Calu3 (cell line): Measurements from ENCODE around the gene KRTAP5-7. TPM values are rescaled to one million over a fixed set of nuclear protein-coding genes. Genes with fewer than 3 reads are reported as not detected.

Source experiments
- BruUV-seq: library from RNA; stranded (reverse); fragments of 400-500 nt; replicated peaks from 2 replicates; lab custom pipeline; 2021; lab: Mats Ljungman, UMichigan
- CTCF ChIA-PET: fragments of 300-600 bp; sonication (Branson Sonifier 250); formaldehyde crosslinking; loops from one replicate; lab custom pipeline; 2022; ENCODE audit warnings: antibody characterized with exemption; lab: Charles Lee
- DNase-seq: peaks from one replicate; pipeline ENCODE4 v3.0.0; 2022
- H3K27ac Mint-ChIP-seq: one replicate; pipeline ENCODE4 v1.8.0; 2022; ENCODE audit warnings: mixed read lengths; ENCODE audit not compliant: unreplicated experiment
- H3K27me3 Mint-ChIP-seq: one replicate; pipeline ENCODE4 v1.8.0; 2022; ENCODE audit warnings: mixed read lengths; ENCODE audit not compliant: unreplicated experiment
- H3K36me3 Mint-ChIP-seq: one replicate; pipeline ENCODE4 v1.8.0; 2022; ENCODE audit warnings: mild to moderate bottlenecking, moderate library complexity, mixed read lengths; ENCODE audit not compliant: insufficient read depth, unreplicated experiment
- H3K4me1 Mint-ChIP-seq: one replicate; pipeline ENCODE4 v1.8.0; 2022; ENCODE audit warnings: mild to moderate bottlenecking, low read depth, mixed read lengths; ENCODE audit not compliant: unreplicated experiment
- H3K4me3 Mint-ChIP-seq: one replicate; pipeline ENCODE4 v1.8.0; 2022; ENCODE audit warnings: mild to moderate bottlenecking, low read depth, moderate library complexity, mixed read lengths; ENCODE audit not compliant: unreplicated experiment
- H3K9me3 Mint-ChIP-seq: one replicate; pipeline ENCODE4 v1.8.0; 2022; ENCODE audit warnings: low read depth, mixed read lengths; ENCODE audit not compliant: unreplicated experiment
- intact Hi-C: fragments of 100-400 bp; cut with micrococcal nuclease; formaldehyde crosslinking; loops from one replicate; pipeline ENCODE4 v1.10.0; 2022; ENCODE audit not compliant: unreplicated experiment
- total RNA-seq: library from RNA; stranded (reverse); gene quantifications from 2 replicates; pipeline ENCODE4 v1.2.3, GENCODE V29; 2022
- TF ChIP-seq, protein P1 (sequence below): fragments of 200-600 bp; IDR thresholded peaks from one replicate; pipeline ENCODE4 v1.8.0; 2022; ENCODE audit warnings: antibody characterized with exemption; ENCODE audit not compliant: unreplicated experiment

Gene KRTAP5-7
- total RNA-seq, 1 experiment from 2014 or later: not detected

DNA sequence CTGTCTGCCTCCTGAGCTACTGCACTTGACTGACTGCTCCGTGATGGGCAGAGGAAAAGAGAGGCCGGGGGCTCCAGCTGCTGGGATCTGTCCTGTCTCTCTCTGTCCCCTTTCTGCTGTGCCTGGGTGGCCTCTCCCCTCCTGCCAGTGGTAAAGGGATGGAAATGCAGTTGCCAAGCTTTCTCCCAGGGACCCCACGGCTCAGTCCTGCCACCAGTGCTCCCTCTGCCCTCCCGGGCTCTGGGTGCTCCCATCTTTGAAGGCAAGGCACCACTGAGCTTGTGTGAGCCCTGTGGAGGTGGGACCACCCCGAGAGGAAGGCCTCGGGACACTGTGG lies 42.0 kb upstream of the KRTAP5-7 start:
- peaks cover 40% of the 10 kb centered on the region for H3K36me3 Mint-ChIP-seq
- no peaks in the 10 kb centered on the region for H3K27me3 Mint-ChIP-seq
- no TSS peak for BruUV-seq
- intact Hi-C loops: no loop called here
- CTCF ChIA-PET: interaction anchor here (1.3 kb wide), 1 partner anchor 13 kb away, joined by 3 read pairs; no protein-coding TSS in a partner anchor
- peaks cover 19% of the 10 kb centered on the region for H3K4me1 Mint-ChIP-seq
- H3K9me3 Mint-ChIP-seq: no peaks in the 10 kb centered on the region
- H3K27ac Mint-ChIP-seq: no peak overlapping the region
- no peak for DNase-seq
- H3K4me3 Mint-ChIP-seq: no peak overlapping the region
- TF ChIP-seq, protein P1, sequence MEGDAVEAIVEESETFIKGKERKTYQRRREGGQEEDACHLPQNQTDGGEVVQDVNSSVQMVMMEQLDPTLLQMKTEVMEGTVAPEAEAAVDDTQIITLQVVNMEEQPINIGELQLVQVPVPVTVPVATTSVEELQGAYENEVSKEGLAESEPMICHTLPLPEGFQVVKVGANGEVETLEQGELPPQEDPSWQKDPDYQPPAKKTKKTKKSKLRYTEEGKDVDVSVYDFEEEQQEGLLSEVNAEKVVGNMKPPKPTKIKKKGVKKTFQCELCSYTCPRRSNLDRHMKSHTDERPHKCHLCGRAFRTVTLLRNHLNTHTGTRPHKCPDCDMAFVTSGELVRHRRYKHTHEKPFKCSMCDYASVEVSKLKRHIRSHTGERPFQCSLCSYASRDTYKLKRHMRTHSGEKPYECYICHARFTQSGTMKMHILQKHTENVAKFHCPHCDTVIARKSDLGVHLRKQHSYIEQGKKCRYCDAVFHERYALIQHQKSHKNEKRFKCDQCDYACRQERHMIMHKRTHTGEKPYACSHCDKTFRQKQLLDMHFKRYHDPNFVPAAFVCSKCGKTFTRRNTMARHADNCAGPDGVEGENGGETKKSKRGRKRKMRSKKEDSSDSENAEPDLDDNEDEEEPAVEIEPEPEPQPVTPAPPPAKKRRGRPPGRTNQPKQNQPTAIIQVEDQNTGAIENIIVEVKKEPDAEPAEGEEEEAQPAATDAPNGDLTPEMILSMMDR: no peak

DNA sequence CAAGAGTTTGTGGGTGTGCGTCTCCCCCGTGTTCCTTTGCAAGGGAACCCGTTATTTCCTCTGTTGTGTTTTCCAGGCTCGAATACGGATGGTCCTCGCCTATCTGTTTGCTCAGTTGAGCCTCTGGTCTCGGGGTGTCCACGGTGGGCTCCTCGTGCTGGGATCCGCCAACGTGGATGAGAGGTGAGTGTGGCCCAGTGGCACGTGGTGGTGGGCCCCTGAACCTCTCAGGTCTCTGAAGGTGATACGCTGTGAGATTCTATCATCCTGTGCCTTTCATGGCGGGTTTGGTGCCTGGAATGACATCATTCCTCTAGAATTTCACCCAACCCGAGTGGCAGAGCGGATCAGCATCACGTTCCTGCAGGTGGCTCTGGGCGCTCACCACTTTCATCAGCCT lies 41.6 kb upstream of the KRTAP5-7 start:
- BruUV-seq: no TSS peak
- CTCF ChIA-PET: interaction anchor here (1.3 kb wide), 1 partner anchor 13 kb away, joined by 3 read pairs; no protein-coding TSS in a partner anchor
- Mint-ChIP-seq H3K27ac (no peak overlapping the region), H3K36me3 (peaks cover 45% of the 10 kb centered on the region), H3K4me3 (no peak overlapping the region), H3K27me3 (no peaks in the 10 kb centered on the region), H3K4me1 (peaks cover 19% of the 10 kb centered on the region), H3K9me3 (no peaks in the 10 kb centered on the region)
- intact Hi-C loops: no loop called here
- no peak for DNase-seq
- TF ChIP-seq, protein P1: no peak

DNA sequence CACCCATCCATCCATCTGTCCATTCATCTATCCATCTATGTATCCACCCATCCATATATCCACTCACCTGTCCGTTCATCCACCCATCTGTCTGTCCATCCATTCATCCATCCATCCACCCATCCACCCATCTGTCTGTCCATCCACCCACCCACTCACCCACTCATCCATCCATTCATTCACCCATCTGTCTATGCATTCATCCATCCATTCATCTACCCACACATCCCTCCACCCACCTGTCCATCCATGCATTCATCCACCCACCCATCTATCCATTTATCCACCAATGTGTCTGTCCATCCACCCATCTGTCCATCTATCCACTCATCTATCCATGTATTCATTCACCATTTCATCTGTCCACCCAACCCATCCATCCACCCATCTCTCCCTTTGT lies 40.7 kb upstream of the KRTAP5-7 start:
- H3K4me1 Mint-ChIP-seq: peaks cover 13% of the 10 kb centered on the region
- H3K27me3 Mint-ChIP-seq: no peaks in the 10 kb centered on the region
- CTCF ChIA-PET: no interaction called here
- BruUV-seq: no TSS peak
- no peak overlapping the region for H3K27ac Mint-ChIP-seq
- TF ChIP-seq, protein P1: no peak
- H3K4me3 Mint-ChIP-seq: no peak overlapping the region
- H3K9me3 Mint-ChIP-seq: no peaks in the 10 kb centered on the region
- H3K36me3 Mint-ChIP-seq: peaks cover 42% of the 10 kb centered on the region
- no peak for DNase-seq
- intact Hi-C loops: no loop called here

DNA sequence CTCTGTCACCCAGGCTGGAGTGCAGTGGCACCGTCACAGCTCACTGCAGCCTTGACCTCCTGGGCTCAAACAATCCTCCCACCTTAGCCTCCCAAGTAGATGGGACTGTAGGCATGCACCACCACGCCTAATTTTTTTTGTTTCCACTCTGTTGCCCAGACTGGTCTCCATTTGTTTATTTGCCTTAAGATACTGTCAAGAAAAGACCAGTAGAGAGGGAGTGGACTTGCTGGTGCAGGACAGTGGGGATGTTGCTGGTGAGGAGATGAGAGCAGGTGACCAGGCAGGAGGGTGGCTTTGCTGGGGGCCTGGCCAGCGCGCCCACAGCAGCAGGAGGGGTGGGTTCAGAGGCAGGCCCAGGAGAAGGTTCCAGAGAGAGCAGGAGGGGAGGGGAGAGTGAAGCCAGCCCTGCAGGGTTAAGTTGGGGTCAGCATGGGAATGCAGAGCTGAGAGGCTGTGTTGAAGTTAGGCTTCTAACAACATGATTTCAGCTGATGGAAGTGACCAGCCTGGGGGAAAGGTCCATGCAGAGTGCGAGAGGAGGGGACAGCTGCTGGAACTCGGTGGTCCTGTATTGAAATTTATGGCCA lies 38.3 kb upstream of the KRTAP5-7 start:
- CTCF ChIA-PET: no interaction called here
- Mint-ChIP-seq H3K9me3 (no peaks in the 10 kb centered on the region), H3K4me3 (no peak overlapping the region), H3K27me3 (no peaks in the 10 kb centered on the region), H3K4me1 (peaks cover 12% of the 10 kb centered on the region), H3K36me3 (peaks cover 36% of the 10 kb centered on the region), H3K27ac (no peak overlapping the region)
- no peak for DNase-seq
- intact Hi-C loops: no loop called here
- TF ChIP-seq, protein P1: no peak
- no TSS peak for BruUV-seq
